DND-41 (cell line): ENCODE data around the gene ADRA1B.

Experiments
- ATAC-seq: fragments of 200-7000 bp; cut with Tn5 transposase; 3 replicates; pipeline ENCODE4 v1.9.1; 2021; ENCODE audit warnings: low read depth; ENCODE audit not compliant: insufficient read depth
- DNase-seq: peaks from one replicate; pipeline ENCODE4 v3.0.0-alpha.2; 2020
- H2AFZ ChIP-seq: 2 replicates; pipeline ENCODE4 v1.6.0; 2012; ENCODE audit warnings: low read depth, low read length
- H3K27ac ChIP-seq: 2 replicates; pipeline ENCODE4 v1.5.1; 2012; ENCODE audit warnings: low read length, inconsistent platforms
- H3K27me3 ChIP-seq: fragments of 200-600 bp; sonication (generic); 2 replicates; pipeline ENCODE4 v1.6.0; 2012; ENCODE audit warnings: low read length, mild to moderate bottlenecking, inconsistent platforms; ENCODE audit not compliant: insufficient read depth, poor library complexity
- H3K36me3 ChIP-seq: 2 replicates; pipeline ENCODE4 v1.5.1; 2012; ENCODE audit warnings: low read length, inconsistent platforms; ENCODE audit not compliant: insufficient read depth
- H3K4me1 ChIP-seq: 2 replicates; pipeline ENCODE4 v1.5.1; 2012; ENCODE audit warnings: mild to moderate bottlenecking, low read length; ENCODE audit not compliant: insufficient read depth
- H3K4me2 ChIP-seq: 2 replicates; pipeline ENCODE4 v1.6.0; 2012; ENCODE audit warnings: mild to moderate bottlenecking, moderate library complexity, low read length, inconsistent platforms; ENCODE audit not compliant: insufficient read depth
- H3K4me3 ChIP-seq, 2 experiments: fragments of 200-600 bp in 1 of 2; shearing (Covaris generic) in 1 of 2; 2 replicates each; pipeline ENCODE4 v1.5.1; 2012 to 2016; ENCODE audit warnings: inconsistent platforms in 2 of 2, low read length in 2 of 2, mild to moderate bottlenecking in 2 of 2, low read depth in 1 of 2, moderate library complexity in 1 of 2
- H3K79me2 ChIP-seq: 2 replicates; pipeline ENCODE4 v1.6.0; 2012; ENCODE audit warnings: low read length, inconsistent platforms; ENCODE audit not compliant: insufficient read depth
- H3K9ac ChIP-seq: 2 replicates; pipeline ENCODE4 v1.6.0; 2012; ENCODE audit warnings: low read depth, mild to moderate bottlenecking, inconsistent platforms, low read length, moderate library complexity
- H3K9me3 ChIP-seq: 2 replicates; pipeline ENCODE4 v1.5.1; 2012; ENCODE audit warnings: low read length, moderate library complexity, mild to moderate bottlenecking, inconsistent platforms; ENCODE audit not compliant: insufficient read depth, severe bottlenecking
- H4K20me1 ChIP-seq: 2 replicates; pipeline ENCODE4 v1.6.0; 2012; ENCODE audit warnings: low read length; ENCODE audit not compliant: insufficient read depth
- CTCF ChIP-seq: IDR thresholded peaks from 2 replicates; pipeline ENCODE4 v1.5.1; 2012; ENCODE audit warnings: borderline replicate concordance, low read length, moderate library complexity, mild to moderate bottlenecking; ENCODE audit not compliant: poor library complexity, severe bottlenecking; ENCODE audit errors: extremely low read depth
- EZH2 ChIP-seq: IDR thresholded peaks from 3 replicates; pipeline ENCODE4 v1.6.1; 2012; ENCODE audit warnings: borderline replicate concordance, low read depth, mild to moderate bottlenecking, moderate library complexity, low read length, inconsistent platforms; ENCODE audit not compliant: severe bottlenecking

ADRA1B gene

DNA sequence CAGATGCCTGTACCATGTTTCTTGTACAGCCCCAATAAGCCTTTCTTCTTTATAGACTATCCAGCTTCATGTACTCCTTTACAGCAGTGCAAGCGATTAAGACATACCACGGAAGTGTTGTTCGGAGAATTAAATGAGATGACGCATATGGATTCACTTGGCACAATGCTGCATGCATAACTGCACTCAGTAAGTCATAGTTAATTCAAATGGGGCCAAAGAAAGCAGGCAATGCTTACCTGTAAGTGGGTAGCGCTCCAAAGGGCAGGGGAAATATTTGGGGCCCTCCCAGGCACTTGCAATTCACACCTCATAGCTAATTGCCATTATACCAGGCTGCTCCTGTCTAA is 7.7 kb upstream of the ADRA1B start:
- no peaks in the 10 kb centered on the region for H3K9me3 ChIP-seq
- no peaks in the 10 kb centered on the region for H3K4me1 ChIP-seq
- TF ChIP-seq EZH2 (no peak), CTCF (no peak)
- ATAC-seq (no peak), DNase-seq (no peak)
- H3K27me3 ChIP-seq, result no peaks in the 10 kb centered on the region
- no peak overlapping the region for H3K4me2 ChIP-seq
- H3K9ac ChIP-seq, result no peak overlapping the region
- no peak overlapping the region for H3K4me3 ChIP-seq
- no peak overlapping the region for H3K27ac ChIP-seq
- H3K79me2 ChIP-seq, result no peaks in the 10 kb centered on the region
- H4K20me1 ChIP-seq, result no peaks in the 10 kb centered on the region
- no peaks in the 10 kb centered on the region for H3K36me3 ChIP-seq
- H2AFZ ChIP-seq, result no peak overlapping the region

- no peaks in the 10 kb centered on the region for H4K20me1 ChIP-seq
- H3K4me3 ChIP-seq, result no peak overlapping the region
- H3K27me3 ChIP-seq, result no peaks in the 10 kb centered on the region
- no peak overlapping the region for H3K4me2 ChIP-seq
- no peak overlapping the region for H2AFZ ChIP-seq
- H3K79me2 ChIP-seq, result no peaks in the 10 kb centered on the region
- H3K27ac ChIP-seq, result no peak overlapping the region
- no peak for DNase-seq
- H3K4me1 ChIP-seq, result no peaks in the 10 kb centered on the region
- TF ChIP-seq EZH2 (no peak), CTCF (no peak)
- H3K36me3 ChIP-seq, result no peaks in the 10 kb centered on the region
- H3K9me3 ChIP-seq, result no peaks in the 10 kb centered on the region
- ATAC-seq, result no peak
- H3K9ac ChIP-seq, result no peak overlapping the region
Observed at GRCh38 chr5:159909126-159909525, 7.2 kb upstream of the ADRA1B start.

DNA sequence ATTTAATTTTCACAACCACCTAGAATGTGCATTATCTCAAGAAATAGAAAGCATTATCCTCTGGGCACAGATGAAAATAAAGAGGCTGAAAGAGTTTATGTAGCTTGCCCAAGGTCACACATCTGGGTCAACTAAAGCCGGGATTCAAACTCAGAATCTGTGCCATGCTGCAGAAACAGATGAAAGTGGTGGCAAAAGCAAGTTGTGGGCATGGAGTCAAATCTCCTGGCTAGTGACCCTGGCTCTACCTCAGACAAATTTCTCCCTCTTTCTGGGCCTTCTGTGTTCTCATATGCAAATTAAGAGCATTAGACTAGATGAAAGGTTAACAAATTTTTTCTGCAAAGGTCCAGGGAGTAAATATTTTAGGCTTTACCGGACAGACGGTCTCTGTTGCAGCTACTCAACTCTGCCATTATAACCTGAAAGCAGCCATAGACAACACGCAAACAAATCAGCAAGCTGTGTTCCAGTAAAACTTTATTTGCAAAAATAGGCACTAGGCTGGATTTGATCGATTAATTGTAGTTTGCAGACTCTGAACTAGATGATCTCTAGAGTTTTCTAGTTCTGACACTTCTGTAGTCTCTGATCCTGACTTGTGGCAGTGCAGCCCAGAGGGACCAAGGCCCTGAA is 6.0 kb upstream of the ADRA1B start:
- Histone ChIP-seq H3K36me3 (no peaks in the 10 kb centered on the region), H3K9ac (no peak overlapping the region), H3K4me2 (no peak overlapping the region), H3K79me2 (no peaks in the 10 kb centered on the region), H3K4me1 (no peaks in the 10 kb centered on the region), H3K27ac (no peak overlapping the region), H3K4me3 (no peak overlapping the region), H3K9me3 (no peaks in the 10 kb centered on the region), H4K20me1 (no peaks in the 10 kb centered on the region), H2AFZ (no peak overlapping the region), H3K27me3 (peaks cover under 1% of the 10 kb centered on the region)
- no peak for ATAC-seq
- TF ChIP-seq EZH2 (no peak), CTCF (no peak)
- no peak for DNase-seq

- Histone ChIP-seq H3K9ac (no peak overlapping the region), H2AFZ (no peak overlapping the region), H3K4me2 (no peak overlapping the region), H3K36me3 (no peaks in the 10 kb centered on the region), H3K79me2 (no peaks in the 10 kb centered on the region), H3K4me1 (no peaks in the 10 kb centered on the region), H3K4me3 (no peak overlapping the region), H3K27ac (no peak overlapping the region), H4K20me1 (no peaks in the 10 kb centered on the region), H3K9me3 (no peaks in the 10 kb centered on the region), H3K27me3 (peaks cover 5% of the 10 kb centered on the region)
- ATAC-seq (no peak), DNase-seq (no peak)
- TF ChIP-seq EZH2 (no peak), CTCF (no peak)
Observed at GRCh38 chr5:159910843-159911229, 5.4 kb upstream of the ADRA1B start.
